Neutrophil (primary cell): Measurements from ENCODE around the gene TRIM8.

ENCODE experiments used
- H3K27ac ChIP-seq: fragments of 200-600 bp; sonication (generic); 2 replicates; pipeline ENCODE4 v1.5.1; 2016; ENCODE audit warnings: mild to moderate bottlenecking, moderate library complexity
- H3K27me3 ChIP-seq: fragments of 200-600 bp; sonication (generic); 2 replicates; pipeline ENCODE4 v1.6.0; 2016; ENCODE audit warnings: mild to moderate bottlenecking
- H3K36me3 ChIP-seq: fragments of 200-600 bp; sonication (generic); 2 replicates; pipeline ENCODE4 v1.5.1; 2017
- H3K4me1 ChIP-seq, 2 experiments: fragments of 200-600 bp in 1 of 2; sonication (generic) in 1 of 2; 1 replicate in 1 of 2; 2 replicates in 1 of 2; pipeline versions ENCODE4 v1.5.1 to v1.6.1; 2013 to 2016; ENCODE audit warnings: low read depth in 1 of 2, low read length in 1 of 2, mild to moderate bottlenecking in 1 of 2, moderate library complexity in 1 of 2; ENCODE audit not compliant: control insufficient read depth in 1 of 2, insufficient read depth in 1 of 2
- H3K4me3 ChIP-seq, 2 experiments: fragments of 200-600 bp in 1 of 2; sonication (generic) in 1 of 2; 1 replicate in 1 of 2; 2 replicates in 1 of 2; pipeline ENCODE4 v1.5.1; 2013 to 2016; ENCODE audit warnings: low read depth in 1 of 2, low read length in 1 of 2, mild to moderate bottlenecking in 1 of 2, moderate library complexity in 1 of 2
- H3K9me3 ChIP-seq: fragments of 200-600 bp; sonication (generic); 2 replicates; pipeline ENCODE4 v1.5.1; 2016
- CTCF ChIP-seq: fragments of 200-600 bp; sonication (generic); IDR thresholded peaks from 2 replicates; pipeline ENCODE4 v1.5.1; 2016; ENCODE audit warnings: antibody characterized with exemption

The TRIM8 gene

DNA sequence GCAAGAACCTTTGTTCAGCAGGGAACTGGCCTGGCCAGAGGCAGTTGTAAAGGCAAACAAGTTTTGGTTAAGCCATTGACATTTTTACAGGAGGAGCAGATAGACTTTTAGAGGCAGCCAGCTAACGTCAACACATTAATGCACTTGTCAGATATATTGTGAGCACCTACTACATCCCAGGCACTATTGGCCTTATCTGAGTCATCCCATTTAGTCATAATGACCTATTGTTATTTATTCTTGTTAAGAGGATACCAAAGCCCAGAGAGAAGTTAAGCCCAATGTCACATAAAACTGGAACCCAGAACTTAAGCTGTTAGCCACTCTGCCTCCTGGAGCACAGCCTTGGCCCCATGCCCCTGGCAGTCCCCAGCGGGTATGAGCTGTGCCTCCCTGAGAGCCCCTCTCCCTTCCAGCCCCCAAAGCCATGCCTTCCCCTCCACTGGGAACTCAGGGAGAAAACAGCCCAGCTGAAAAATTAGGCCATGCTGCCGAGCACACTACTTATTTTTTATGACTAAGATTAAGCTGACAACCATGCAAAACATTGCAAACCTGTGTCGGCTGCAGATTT, 32.7 kb upstream of the TRIM8 start:
- H3K36me3 ChIP-seq: peaks cover 14% of the 10 kb centered on the region
- no peaks in the 10 kb centered on the region for H3K9me3 ChIP-seq
- H3K27me3 ChIP-seq: no peaks in the 10 kb centered on the region
- H3K4me3 ChIP-seq: no peak overlapping the region
- H3K27ac ChIP-seq: no peak overlapping the region
- no peak for TF ChIP-seq CTCF
- H3K4me1 ChIP-seq: peaks cover 0 to 5% of the 10 kb centered on the region in 2 experiments

DNA sequence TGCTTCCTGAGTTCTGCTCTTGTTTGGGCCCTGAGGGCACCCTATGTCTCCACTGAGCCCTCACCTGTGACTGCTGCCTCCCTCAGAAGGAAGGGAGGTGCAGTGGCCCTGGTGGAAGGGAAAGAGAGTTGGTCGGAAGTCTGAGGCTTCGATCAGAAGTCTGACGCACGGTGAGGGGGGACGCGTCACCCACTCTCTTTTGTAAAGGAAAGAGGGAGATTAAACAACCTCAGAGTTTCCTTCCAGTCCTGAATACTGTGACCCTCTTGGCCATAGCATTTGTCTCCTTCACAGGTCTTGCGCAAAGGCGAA, 31.4 kb upstream of the TRIM8 start:
- Histone ChIP-seq H3K4me1 (peaks cover 0 to 5% of the 10 kb centered on the region in 2 experiments), H3K9me3 (no peaks in the 10 kb centered on the region), H3K27ac (no peak overlapping the region), H3K4me3 (no peak overlapping the region), H3K27me3 (no peaks in the 10 kb centered on the region), H3K36me3 (peaks cover 27% of the 10 kb centered on the region)
- TF ChIP-seq CTCF: no peak

DNA sequence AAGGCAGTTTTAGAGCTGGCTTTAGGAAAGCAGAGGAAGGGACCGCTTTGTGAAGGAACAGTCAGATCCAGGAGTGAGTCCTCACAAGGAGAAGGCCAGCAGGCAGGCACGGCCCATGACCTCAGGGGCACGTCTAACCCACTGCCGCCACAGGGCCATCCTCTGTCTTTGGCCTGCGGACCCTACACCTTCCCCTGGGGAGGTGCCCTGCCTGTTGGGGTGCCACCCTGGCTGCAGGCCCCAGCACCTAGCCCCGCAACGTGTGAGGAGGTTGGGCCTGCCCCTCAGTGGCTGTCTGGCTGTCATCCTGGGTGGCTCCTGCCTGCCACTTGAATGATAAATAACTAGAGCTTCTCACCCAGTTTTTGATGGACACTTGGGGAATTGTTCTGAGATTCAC, 31.0 kb upstream of the TRIM8 start:
- peaks cover 0 to 5% of the 10 kb centered on the region in 2 experiments for H3K4me1 ChIP-seq

GRCh38 chr10:102613785-102614184, 30.5 kb upstream of the TRIM8 start:
- no peak for TF ChIP-seq CTCF
- no peaks in the 10 kb centered on the region for H3K27me3 ChIP-seq
- no peak overlapping the region for H3K4me3 ChIP-seq
- H3K27ac ChIP-seq: no peak overlapping the region
- H3K4me1 ChIP-seq: peaks cover 0 to 5% of the 10 kb centered on the region in 2 experiments
- H3K36me3 ChIP-seq: peaks cover 34% of the 10 kb centered on the region
- H3K9me3 ChIP-seq: no peaks in the 10 kb centered on the region

More for the DNA sequence above, 31.0 kb upstream of the TRIM8 start:
- H3K27ac ChIP-seq: no peak overlapping the region
- no peak overlapping the region for H3K4me3 ChIP-seq
- H3K9me3 ChIP-seq: no peaks in the 10 kb centered on the region
- H3K27me3 ChIP-seq: no peaks in the 10 kb centered on the region
- H3K36me3 ChIP-seq: peaks cover 30% of the 10 kb centered on the region
- TF ChIP-seq CTCF: no peak

DNA sequence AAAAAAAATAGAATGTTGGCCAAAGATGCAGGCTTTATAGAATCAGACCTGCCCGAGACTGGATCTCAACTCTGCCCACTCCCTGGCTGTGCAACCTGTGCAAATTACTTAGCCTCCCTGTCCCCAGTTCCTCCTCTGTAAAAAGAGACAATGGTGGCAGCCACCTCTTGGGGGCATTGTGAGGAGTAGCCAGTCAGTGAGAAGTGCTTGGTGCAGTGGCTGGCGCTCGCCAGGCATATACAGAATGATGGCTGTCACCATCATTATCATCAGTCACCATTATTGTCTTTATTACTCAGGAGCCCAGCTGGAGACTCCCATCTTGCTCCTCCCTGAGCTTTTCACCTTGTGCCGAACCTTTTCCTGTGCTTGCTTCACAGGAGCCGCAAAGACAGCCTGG, 29.4 kb upstream of the TRIM8 start:
- Histone ChIP-seq H3K4me1 (peaks cover 0 to 5% of the 10 kb centered on the region in 2 experiments), H3K36me3 (peaks cover 40% of the 10 kb centered on the region), H3K27ac (no peak overlapping the region)

More for the DNA sequence above, 29.4 kb upstream of the TRIM8 start:
- Histone ChIP-seq H3K27me3 (no peaks in the 10 kb centered on the region), H3K4me3 (no peak overlapping the region), H3K9me3 (no peaks in the 10 kb centered on the region)
- TF ChIP-seq CTCF: no peak
